GM18907 (cell line): ENCODE measurements around the gene TNFRSF14.
A peak's percentile ranks its signal among the peaks of the same experiment; 100 is the strongest.

Experiments
- ATAC-seq: cut with Tn5 transposase; IDR thresholded peaks from one replicate; pipeline ENCODE4 v1.9.1; 2021; ENCODE audit warnings: mild to moderate bottlenecking, moderate library complexity; ENCODE audit not compliant: unreplicated experiment

Gene TNFRSF14

DNA sequence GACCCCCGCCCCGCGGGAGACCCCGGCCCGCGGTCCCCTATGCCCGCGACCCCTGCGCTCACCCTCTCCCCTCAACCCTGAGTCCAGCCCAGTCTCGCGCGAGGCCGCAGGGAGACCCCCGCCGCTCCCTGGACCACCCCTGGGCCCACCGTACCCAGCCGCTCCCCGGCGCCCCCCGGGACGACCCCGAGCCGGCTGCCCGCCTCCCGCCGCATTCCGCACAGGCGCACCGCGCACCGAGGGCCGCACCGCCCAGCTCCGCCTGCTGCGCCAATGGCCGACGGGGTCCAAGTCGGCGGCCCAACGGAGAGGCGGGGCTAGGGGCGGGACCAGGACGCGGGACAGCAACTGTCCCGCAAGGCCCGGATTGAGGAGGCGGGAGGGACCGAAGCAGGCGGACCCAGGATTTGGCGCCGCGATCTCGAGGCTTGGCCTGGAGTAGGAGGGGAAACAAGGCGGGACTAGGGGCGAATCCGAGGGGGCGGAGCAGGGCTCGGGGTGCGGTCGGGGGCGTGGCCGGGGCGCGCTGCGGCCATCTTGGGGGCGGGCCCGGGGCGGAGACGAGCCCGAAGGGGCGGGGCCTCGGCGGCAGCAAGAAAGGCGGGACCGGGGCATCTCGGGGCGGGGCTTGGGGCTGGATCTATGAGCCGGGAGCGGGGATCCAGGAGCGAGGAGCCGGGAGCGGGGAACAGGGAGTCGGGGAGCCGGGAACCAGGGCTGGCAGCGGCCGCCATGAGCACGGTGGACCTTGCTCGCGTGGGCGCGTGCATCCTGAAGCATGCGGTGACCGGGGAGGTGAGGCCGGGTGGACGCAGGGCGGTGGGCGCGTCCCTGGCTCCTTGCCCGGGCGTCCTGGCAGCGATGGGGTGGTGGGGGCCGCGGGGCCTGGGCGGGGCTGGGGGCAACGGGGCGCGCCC is 30.2 kb downstream of the TNFRSF14 start, which contains the start of gene PRXL2B:
PRXL2B (plus strand) TSS at position 624 of the 917 bp plus-strand sequence; CDS start at position 733, 109 bp downstream.
- ATAC-seq: peak; percentile 62

DNA sequence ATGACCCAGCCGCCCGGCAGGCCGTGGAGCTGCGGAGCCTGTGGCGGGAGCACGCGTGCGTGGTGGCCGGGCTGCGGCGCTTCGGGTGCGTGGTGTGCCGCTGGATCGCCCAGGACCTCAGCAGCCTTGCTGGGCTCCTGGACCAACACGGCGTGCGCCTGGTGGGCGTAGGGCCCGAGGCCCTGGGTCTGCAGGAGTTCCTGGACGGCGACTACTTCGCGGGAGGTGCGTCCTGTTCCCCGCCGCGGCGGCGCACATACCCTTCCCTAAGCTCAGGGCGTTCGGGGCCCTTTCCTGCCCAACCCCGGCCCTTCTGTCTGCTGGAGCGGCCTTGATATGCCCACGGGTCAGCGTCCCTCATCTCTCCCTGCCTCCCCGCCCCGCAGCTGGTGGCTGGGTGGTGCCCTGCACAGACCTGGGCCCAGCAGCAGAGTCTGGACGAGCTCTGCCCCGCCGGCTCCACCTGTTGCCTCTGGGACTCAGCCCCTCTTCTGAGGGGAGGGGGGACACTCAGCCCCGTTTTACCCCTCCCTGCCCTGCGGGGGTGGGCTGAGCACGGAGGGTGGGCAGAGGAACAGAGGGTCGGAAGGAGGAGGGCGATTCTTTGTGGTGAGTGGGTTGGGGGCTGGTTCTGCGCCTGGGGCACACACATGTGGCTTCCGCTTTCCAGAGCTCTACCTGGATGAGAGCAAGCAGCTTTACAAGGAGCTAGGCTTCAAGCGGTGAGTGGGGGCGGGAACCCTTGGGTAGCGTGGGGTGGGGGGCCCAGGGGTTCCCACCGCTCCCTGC is 31.1 kb downstream of the TNFRSF14 start:
- ATAC-seq: peak; percentile 0

DNA sequence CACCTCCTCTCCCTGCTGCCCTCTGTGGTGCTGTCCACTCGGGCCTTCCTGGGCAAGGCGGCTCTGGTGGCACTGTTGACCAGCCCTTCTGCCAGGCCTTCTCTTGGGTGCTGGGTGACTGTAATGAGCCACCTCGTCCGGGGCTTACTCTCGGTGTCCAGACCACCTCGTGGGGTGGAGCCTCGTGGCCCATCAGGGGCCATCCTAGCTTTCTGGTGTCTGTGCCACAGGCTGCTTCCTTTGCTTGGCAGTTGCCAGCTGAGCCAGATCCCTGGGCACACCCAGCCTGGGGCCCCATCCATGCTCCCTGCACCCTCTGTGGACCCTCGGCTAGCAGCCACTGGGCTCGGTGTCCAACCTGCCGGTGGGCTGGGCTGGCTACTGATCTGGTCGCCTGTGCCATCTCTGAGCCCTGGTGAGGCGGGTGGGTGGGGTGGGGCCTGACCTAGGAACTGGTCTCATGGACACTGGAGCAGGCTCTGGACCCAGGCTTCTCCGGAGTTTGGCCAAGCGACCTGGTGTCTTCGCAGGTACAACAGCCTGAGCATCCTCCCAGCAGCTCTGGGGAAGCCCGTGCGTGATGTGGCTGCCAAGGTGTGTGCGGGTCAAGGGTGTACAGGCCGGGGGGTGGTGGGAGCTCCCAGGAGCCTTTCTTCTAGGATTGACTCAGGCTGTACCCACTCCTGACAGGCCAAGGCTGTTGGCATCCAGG is 31.8 kb downstream of the TNFRSF14 start:
- no peak for ATAC-seq

DNA sequence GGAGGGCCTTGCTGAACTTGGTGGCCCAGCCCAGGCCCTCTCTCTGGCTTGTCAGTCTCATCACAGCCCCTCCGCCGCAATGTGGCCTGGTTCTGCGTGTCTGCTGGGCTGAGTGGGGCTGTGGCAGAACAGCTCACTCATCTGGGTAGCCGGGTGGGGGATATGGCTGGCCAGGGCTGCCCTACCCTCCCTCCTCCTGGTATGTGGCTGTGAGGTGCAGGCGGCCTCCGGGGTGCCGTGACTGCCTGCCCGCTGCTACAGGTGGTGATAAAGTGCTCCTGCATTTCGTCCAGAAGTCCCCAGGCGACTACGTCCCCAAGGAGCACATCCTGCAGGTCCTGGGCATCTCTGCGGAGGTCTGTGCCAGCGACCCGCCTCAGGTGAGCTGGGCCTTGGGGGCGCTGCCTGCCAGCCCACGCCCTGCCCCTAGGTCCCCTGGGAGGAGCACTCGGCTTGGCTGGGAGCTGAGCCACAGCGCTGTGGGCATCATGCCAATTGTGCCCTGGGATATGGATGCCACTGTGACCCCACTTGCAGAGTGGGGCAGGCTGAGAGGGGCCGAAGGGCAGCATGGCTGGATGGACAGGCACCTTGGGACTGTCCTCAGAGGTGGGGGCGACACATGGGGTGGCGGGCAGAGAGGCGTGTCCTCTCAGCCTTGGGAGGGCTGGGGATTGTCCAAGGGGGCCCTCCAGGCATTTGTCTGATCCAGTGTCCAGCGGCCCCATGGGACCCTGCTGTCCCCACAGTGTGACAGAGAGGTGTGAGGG is 32.7 kb downstream of the TNFRSF14 start:
- ATAC-seq: no peak

DNA sequence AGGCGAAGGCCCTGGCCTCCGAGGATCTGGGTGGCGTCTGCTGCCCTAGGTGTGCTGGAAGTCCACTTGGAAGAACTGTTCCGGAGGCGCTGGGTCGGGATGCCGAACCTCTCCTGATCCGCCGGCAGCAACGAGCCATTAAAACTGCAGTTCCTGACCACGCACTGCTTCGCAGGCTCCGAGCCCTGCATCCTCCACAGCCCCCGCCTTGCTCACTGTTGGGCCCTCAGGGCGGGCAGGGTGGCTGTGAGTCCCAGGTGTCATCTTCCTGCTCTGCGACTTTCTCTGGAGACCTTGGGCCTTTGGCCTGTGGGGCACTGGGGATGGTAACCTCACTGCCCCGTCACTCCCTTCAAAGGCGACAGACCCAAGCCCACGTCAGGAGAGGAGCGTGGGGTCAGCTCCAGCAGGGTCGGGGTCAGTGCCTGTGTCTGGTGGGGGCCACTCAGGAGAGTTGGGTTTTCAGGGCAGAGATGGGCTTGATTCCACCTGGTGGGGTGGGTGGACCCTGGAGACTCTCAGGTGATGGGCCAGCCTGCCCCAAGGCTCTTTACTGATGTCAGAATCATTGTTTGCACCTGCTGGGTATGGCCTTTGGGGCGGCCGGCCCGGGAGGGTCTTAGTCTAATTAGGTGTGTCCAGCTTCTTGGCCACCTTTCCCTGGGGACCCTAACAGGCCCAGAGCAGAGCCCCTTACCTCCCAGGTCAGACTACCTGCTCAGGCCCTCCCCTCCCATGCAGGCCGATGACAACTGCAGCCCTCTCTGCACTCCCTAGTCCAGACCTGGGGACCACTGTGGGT is 33.5 kb downstream of the TNFRSF14 start:
- no peak for ATAC-seq

DNA sequence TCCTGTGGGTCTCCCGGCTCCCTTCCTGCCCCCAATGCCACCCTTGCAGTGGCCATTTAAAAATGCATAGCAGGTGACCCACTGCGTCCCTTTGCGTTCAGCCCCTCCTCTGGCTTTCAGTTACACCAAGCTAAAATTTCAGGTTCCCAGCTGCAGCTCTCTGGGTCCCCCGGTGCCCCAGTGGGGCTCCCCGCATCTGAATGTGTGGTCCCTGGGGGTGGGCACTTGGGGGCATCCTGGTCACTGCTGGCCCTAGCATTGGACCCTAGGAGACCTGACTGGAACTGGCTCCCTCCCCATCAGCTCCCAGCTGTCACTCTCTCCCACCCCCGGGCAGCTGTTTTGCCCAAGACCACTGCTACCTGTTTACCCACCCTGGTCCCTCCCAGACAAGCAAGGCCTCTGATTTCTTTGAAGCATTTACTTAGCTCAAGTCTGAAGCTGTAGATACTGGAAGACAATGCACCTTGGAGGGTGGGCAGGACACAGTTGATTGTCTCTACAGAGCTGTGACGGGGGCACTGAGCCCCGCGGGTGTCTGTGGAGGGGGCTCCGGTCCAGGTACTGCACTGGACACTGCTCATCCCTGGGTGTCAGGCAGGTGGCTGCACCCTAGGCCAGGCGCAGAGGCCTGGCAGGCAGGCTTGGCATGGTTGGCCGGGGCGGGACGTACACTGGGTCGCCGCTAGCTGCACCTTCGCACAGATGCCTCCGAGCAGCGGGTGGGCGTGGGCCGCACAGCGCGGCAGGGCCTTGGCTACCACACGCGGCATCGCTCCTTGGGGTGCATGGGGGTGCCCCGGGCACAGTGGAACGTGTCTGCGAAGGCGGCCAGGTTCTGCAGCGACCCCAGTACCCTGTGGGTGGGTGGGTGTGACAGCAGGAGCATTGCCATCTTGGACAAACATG is 34.3 kb downstream of the TNFRSF14 start:
- ATAC-seq: no peak

DNA sequence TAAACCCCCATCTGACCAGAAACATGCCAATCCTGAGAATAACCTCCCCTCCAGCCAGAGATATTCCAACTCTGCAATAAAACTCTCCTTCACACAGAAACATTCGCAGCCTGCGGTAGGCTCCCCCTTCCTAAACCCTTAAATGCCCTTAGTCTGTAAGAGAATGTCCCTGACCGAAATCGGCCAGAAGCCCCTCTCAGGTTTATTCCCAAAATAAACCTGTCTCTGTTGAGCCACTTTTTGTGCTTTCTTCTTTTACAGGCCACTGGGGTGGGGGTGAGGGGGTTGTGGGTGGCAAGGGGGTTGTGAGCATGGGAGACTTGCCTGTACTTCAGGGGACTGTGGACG is 35.0 kb downstream of the TNFRSF14 start:
- ATAC-seq: no peak

DNA sequence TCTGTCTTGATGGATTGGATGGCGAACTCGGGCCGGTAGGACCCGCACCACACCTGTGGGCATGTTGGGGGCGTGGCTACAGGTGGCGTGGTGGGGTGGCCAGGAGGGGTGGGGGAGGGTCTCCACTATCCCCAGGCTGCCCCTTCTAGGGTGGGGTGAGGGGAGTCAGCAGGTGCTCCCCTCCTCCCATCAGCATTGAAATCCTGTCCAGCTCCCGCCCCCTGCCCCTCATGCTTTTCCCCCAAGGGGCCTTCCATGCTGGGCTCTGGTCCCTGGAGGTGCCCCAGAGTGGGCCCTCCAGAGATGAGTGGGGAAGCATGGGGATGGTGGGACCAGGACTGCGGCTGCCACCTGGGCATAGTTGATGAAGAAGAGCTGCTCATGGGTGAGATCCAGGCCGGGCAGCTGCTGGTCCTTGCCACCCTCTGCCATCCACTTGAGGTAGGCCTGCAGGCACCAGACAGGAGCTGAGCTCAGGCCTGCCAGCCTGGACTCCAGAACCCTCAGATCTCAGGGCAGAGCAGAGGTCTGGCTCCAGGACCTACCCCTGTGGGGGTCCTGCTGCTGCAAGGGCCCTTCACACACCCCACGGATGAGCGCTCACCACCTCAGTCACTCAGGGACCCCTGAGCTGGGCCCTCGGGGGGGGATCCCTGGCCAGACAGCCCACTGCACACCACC is 35.5 kb downstream of the TNFRSF14 start:
- ATAC-seq: no peak

DNA sequence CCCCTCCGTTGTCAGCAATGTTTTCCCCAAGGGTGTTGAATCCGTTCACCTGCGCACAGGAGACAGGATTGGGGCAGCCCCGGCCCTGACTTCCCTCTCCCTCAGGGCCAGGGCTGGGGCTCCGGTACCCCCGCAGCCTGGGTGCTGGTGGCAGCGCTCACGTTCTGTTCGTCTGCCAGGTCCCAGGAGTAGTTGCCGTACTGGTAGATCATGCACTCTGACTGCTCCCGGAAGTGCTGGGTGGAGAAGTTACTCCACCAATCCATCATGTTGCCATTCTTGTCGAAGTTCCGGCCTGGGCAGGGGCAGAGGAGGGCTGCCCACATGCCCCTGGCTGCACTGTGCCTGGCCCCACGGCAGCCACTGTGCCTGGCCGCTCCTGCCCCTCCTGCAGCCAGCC is 36.5 kb downstream of the TNFRSF14 start:
- ATAC-seq: no peak

DNA sequence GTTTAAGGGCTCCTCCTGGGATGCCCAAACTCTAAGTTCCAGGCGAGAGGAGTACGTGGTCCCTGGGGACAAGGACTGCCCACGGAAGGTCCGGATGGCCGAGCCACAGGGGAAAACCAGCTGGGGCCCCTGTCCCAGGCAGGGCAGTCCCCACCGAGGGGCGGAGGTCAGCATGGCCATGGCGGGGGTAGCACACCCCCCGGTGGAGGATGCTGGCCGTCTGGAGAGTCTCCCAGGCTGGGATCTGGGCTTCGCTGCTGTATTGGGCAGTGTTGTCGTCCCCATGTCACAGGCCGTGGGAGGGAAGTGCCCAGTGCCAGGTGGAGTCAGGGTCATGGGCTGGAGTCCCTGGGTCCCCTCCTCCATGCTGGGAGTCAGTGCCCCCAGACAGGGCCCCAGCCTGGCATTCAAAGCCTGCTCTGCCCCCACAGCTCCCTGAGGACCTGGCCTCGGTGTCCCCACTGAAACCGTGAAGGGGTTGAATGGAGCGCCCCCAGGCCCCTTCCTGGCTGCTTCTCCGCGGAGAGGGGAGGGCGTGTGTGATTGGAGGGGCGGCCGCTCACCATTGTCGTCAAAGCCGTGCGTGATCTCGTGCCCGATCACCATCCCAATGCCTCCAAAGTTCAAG is 37.2 kb downstream of the TNFRSF14 start:
- no peak for ATAC-seq

DNA sequence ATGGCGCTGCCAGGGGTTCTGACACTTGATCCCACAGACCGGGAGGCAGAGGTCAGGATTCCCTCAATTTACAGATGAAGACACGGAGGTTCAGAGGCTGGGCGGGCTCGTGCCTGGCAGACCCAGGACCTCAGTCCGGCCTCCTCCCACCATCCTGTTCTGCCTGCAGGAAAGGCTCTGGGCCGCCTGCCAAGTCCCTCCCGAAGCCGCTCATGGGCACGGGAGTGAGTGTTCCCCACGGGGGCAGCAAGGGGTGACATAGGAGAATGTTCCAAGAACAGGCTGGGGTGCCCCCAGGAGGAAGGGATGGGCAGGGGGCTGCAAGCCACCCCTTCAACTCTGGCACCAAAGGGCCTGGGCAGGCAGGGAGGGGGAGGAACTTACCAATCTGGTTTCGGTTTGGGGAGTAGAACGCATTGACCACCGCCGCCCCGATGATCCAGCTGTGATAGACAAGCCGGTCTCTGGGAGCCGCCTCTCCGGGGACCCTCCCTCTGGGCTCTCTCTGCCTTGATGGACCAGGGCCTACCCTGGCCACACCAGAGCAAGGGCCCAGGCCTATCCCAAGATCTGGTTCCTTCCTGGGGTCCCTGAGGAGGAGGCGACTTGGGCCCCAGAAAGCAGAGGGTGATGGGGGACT is 38.0 kb downstream of the TNFRSF14 start:
- no peak for ATAC-seq

DNA sequence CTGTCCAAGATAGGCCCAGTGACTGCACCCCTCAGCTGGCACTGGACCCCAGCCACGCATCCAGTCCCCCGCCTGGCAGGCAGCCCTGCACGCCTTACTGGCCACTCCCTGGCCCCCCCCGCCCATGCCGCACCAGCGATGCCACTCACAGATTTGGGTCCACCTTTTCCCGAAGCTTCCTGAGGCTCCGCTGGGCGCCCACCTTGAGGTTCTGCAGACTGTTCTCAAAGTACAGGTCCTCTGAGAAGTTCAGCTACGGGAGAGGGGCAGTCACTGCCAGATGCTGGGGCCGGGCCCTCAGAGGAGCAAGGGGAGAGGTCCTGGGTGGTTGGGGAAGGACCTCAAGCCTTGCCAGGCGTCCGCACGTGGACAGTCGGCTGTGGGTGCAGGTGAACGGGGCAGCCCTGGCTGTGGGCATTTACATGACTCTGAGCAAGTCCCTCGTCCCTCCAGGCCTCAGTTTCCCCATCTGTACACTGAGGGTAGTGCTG is 38.5 kb downstream of the TNFRSF14 start:
- ATAC-seq: no peak

DNA sequence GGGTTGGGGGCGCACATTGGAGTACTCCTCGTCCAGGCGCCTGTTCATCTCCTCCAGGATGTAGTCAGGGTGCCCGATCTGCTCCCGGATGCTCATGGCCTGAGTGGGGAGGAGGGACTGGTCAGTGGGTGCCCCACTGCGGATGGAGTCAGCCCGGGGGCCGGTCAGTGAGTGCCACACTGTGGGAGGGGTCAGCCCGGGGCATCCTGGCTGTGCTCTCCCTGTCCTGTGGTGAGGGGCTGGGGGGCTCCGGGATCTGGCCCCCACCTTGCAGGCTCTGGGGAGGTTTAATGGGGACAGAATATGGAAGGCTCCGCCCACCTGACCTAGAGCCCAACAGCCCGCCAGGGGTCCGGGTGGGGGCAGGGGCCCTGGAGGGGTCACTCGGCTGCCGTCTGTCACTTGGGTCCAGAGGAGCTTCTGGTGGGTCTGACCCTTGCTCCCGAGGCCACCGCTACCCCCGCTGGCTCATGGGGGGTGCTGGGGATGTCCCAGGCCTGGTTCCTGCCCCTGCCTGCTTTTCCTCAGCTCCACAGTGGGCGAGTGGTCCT is 39.2 kb downstream of the TNFRSF14 start:
- ATAC-seq: no peak

DNA sequence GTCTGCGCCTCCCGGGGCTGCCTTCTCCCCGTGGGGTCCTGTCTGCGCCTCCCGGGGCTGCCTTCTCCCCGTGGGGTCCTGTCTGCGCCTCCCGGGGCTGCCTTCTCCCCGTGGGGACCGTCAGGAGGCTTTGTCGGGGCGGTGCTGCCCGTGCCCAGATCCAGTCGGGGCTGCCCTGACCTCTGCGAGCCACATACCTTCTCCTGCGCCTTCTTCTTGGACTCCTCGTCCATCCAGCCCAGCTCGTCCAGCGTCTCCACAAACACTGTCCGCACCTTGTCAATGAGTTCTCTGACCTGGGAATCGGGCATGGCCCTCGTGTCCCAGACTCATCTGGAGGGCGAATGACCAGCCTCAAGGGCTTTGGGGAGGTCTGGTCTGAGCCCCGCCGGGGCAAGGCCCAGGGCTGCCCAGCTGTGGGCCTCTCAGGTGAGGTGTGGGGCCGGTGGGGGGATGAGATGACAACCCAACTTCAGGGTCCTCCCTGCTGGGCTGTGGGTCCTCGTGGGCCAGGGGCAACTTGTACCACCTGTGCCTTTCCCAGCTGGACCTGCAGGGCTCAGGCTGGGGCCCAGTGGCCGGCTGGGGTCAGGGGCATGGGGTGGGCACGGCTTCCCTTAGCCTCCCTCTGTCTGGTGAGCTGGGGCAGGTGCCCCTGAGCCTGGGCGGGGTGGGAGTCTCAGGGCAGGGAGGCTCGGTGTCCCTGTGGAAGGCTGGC is 39.8 kb downstream of the TNFRSF14 start:
- no peak for ATAC-seq

DNA sequence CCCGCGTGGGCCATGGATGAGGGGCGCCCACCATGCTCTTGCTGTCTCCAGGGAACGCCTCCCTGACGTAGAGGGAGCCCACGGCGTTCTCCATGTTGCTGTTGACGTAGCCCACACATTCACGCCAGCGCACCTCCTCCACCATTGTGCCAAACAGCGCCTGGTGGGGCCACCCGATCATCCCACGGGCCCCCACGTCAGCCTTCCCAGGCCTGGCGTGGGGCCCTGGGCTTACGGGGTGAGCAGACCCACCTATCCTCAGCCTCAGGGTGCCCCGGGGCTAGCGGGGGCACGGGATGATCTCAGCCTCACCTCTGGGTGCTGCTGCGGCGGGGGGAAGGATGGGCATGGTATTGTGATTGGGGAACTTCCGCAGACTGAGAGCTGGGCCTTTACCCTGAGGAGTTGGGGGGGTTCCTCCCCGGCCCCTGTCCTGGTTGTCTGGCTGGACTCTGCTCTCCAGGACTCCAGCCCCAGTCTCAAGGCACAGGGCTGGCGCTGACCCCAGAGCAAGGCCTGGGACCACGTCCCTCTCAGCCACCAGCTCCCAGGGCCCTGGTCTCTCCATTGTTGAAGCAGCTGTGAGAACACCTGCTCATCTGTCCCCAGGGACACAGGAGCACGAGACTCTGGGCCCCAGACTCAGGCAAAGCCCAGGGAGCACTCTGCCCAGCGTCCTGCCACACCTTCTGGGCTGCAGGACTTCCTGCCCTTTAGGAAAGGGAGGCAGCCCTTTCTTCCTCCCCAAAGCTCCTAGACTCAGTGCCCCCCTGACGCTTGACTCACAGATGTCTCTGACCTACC is 40.6 kb downstream of the TNFRSF14 start:
- no peak for ATAC-seq
